Activated CD8-positive, alpha-beta T cell treated with anti-CD3 and anti-CD28 coated beads, Interleukin-2, amount 10 ng/mL, durations not matched to agents 7 days and 5 days (primary cell): ENCODE results near the gene ARL5C. TPM values are rescaled to one million over a fixed set of nuclear protein-coding genes. Genes with fewer than 3 reads are reported as not detected.
"Not testable (repeated sequence)": the region's sequence is repeated elsewhere in the genome, so short reads cannot be mapped to it uniquely, and the experiment has no call there.

Experiments used
- ATAC-seq: fragments of 150-1000 bp; cut with Tn5 transposase; one replicate; pipeline ENCODE4 v1.10.0; 2021; ENCODE audit warnings: moderate library complexity
- CTCF ChIA-PET: fragments of 350-600 bp; sonication (Branson Sonifier 250); formaldehyde crosslinking; loops from one replicate; lab custom pipeline; 2021; ENCODE audit warnings: antibody characterized with exemption; lab: Charles Lee
- POLR2A ChIA-PET: fragments of 350-600 bp; sonication (Branson Sonifier 250); formaldehyde crosslinking; loops from one replicate; lab custom pipeline; 2021; ENCODE audit warnings: antibody characterized with exemption; lab: Charles Lee
- DNase-seq: peaks from one replicate; pipeline ENCODE4 v3.0.0-alpha.2; 2020
- H3K27ac Mint-ChIP-seq: one replicate; pipeline ENCODE4 v1.8.0; 2021; ENCODE audit warnings: mild to moderate bottlenecking, mixed read lengths
- H3K27me3 Mint-ChIP-seq: one replicate; pipeline ENCODE4 v1.8.0; 2021; ENCODE audit warnings: low read depth, mixed read lengths
- H3K36me3 Mint-ChIP-seq: one replicate; pipeline ENCODE4 v1.8.0; 2021; ENCODE audit warnings: low read depth, mixed read lengths
- H3K4me1 Mint-ChIP-seq: one replicate; pipeline ENCODE4 v1.8.0; 2021; ENCODE audit warnings: low read depth, mixed read lengths
- H3K4me3 Mint-ChIP-seq: one replicate; pipeline ENCODE4 v1.8.0; 2021; ENCODE audit warnings: mild to moderate bottlenecking, mixed read lengths
- H3K9me3 Mint-ChIP-seq: one replicate; pipeline ENCODE4 v1.8.0; 2022; ENCODE audit warnings: mixed read lengths; ENCODE audit not compliant: insufficient read depth
- total RNA-seq, 2 experiments: library from RNA; stranded (reverse); gene quantifications; one replicate each; pipeline ENCODE4 v1.2.3, GENCODE V29; 2021

Gene ARL5C
- total RNA-seq, 2 experiments from 2014 or later, result not detected

- H3K27ac Mint-ChIP-seq, result no peak overlapping the region
- no peaks in the 10 kb centered on the region for H3K9me3 Mint-ChIP-seq
- CTCF ChIA-PET, result interaction anchor here (0.7 to 2.0 kb wide), 3 partner anchors 30 to 141 kb away, joined by 3 to 9 read pairs (median 5); no protein-coding TSS in a partner anchor
- no peaks in the 10 kb centered on the region for H3K27me3 Mint-ChIP-seq
- no peaks in the 10 kb centered on the region for H3K36me3 Mint-ChIP-seq
- peaks cover under 1% of the 10 kb centered on the region for H3K4me1 Mint-ChIP-seq
- ATAC-seq (no peak), DNase-seq (no peak)
- POLR2A ChIA-PET, result no interaction called here
- no peak overlapping the region for H3K4me3 Mint-ChIP-seq
These were observed 42.3 kb downstream of the ARL5C start for GRCh38 chr17:39123627-39124026.

DNA sequence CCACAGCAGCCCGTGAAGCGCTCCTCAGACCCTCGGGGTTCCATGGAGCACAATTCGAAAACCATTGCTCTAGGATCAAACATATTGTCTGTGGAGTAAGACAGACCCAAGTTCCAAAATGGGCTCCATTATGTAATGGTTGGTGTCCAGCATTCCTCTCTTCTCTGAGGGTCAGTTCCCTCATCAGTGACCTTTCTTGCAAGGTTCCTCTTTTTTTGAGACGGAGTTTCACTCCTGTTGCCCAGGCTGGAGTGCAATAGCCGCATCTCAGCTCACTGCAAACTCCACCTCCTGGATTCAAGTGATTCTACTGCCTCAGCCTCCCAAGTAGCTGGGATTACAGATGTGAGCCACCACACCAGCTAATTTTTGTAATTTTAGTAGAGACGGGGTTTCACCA, 43.0 kb downstream of the ARL5C start:
- ChIA-PET POLR2A (no interaction called here), CTCF (interaction anchor here (0.7 to 2.0 kb wide), 3 partner anchors 30 to 140 kb away, joined by 3 to 9 read pairs (median 5); no protein-coding TSS in a partner anchor)
- no peaks in the 10 kb centered on the region for H3K9me3 Mint-ChIP-seq
- peaks cover 2% of the 10 kb centered on the region for H3K4me1 Mint-ChIP-seq
- no peaks in the 10 kb centered on the region for H3K27me3 Mint-ChIP-seq
- DNase-seq (no peak), ATAC-seq (no peak)
- H3K36me3 Mint-ChIP-seq, result no peaks in the 10 kb centered on the region
- no peak overlapping the region for H3K4me3 Mint-ChIP-seq
- no peak overlapping the region for H3K27ac Mint-ChIP-seq

- CTCF ChIA-PET, result interaction anchor here (0.7 to 2.0 kb wide), 3 partner anchors 31 to 139 kb away, joined by 3 to 9 read pairs (median 5); no protein-coding TSS in a partner anchor
- H3K9me3 Mint-ChIP-seq, H3K27me3 Mint-ChIP-seq, H3K4me3 Mint-ChIP-seq, H3K36me3 Mint-ChIP-seq, DNase-seq, ATAC-seq, POLR2A ChIA-PET, H3K27ac Mint-ChIP-seq, H3K4me1 Mint-ChIP-seq: not testable (repeated sequence)
These were observed 44.0 kb downstream of the ARL5C start for GRCh38 chr17:39121919-39122318.

GRCh38 chr17:39118674-39119419, 47.1 kb downstream of the ARL5C start:
- POLR2A ChIA-PET, result no interaction called here
- Mint-ChIP-seq H3K4me3 (no peak overlapping the region), H3K4me1 (peaks cover 2% of the 10 kb centered on the region), H3K27me3 (no peaks in the 10 kb centered on the region), H3K9me3 (no peaks in the 10 kb centered on the region), H3K27ac (no peak overlapping the region), H3K36me3 (no peaks in the 10 kb centered on the region)
- CTCF ChIA-PET, result interaction anchor here (1.4 kb wide), 1 partner anchor 136 kb away, joined by 3 read pairs; no protein-coding TSS in a partner anchor
- ATAC-seq, result no peak
- no peak for DNase-seq

- ATAC-seq, result no peak
- Mint-ChIP-seq H3K27me3 (no peaks in the 10 kb centered on the region), H3K9me3 (no peaks in the 10 kb centered on the region), H3K27ac (no peak overlapping the region), H3K36me3 (no peaks in the 10 kb centered on the region), H3K4me3 (no peak overlapping the region), H3K4me1 (peaks cover 2% of the 10 kb centered on the region)
- ChIA-PET CTCF (no interaction called here), POLR2A (interaction anchor here (0.5 kb wide), 1 partner anchor 143 kb away, joined by 3 read pairs; no protein-coding TSS in a partner anchor)
- DNase-seq, result no peak
These were observed 49.7 kb downstream of the ARL5C start for GRCh38 chr17:39116224-39116623.

GRCh38 chr17:39115135-39115534, 50.8 kb downstream of the ARL5C start:
- H3K4me1 Mint-ChIP-seq, result peaks cover 2% of the 10 kb centered on the region
- no peaks in the 10 kb centered on the region for H3K36me3 Mint-ChIP-seq
- POLR2A ChIA-PET, result no interaction called here
- H3K9me3 Mint-ChIP-seq, result no peaks in the 10 kb centered on the region
- no peak for ATAC-seq
- no peaks in the 10 kb centered on the region for H3K27me3 Mint-ChIP-seq
- no peak overlapping the region for H3K27ac Mint-ChIP-seq
- H3K4me3 Mint-ChIP-seq, result no peak overlapping the region
- DNase-seq, result no peak
- CTCF ChIA-PET, result interaction anchor here (0.6 to 1.1 kb wide), 3 partner anchors 38 to 254 kb away, joined by 3 to 4 read pairs (median 3); no protein-coding TSS in a partner anchor

DNA sequence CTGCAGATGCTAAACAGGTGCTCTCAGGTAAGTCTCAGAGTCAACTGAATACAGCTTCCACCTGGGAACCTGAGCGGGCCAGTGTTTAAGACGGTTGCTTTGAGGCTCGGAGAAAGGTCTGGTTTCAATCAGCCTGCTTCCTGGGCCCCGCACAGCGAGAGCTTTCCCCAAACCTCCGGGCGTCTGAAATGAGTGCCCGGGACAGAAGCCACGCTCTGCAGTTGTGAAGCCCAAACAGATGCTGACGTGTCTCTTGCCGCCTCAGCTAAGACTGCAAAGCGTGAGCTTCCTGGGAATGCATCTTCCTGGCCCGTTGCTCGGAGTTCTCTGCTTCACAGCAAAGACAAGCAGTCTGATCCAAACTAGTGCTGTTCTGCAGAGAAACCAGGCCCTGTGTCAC, 51.2 kb downstream of the ARL5C start:
- ChIA-PET POLR2A (no interaction called here), CTCF (interaction anchor here (0.6 to 1.1 kb wide), 2 partner anchors 38 to 254 kb away, joined by 3 read pairs; no protein-coding TSS in a partner anchor)
- Mint-ChIP-seq H3K27me3 (no peaks in the 10 kb centered on the region), H3K9me3 (no peaks in the 10 kb centered on the region), H3K4me1 (peaks cover 2% of the 10 kb centered on the region), H3K36me3 (no peaks in the 10 kb centered on the region), H3K4me3 (no peak overlapping the region), H3K27ac (no peak overlapping the region)
- ATAC-seq (no peak), DNase-seq (no peak)

DNA sequence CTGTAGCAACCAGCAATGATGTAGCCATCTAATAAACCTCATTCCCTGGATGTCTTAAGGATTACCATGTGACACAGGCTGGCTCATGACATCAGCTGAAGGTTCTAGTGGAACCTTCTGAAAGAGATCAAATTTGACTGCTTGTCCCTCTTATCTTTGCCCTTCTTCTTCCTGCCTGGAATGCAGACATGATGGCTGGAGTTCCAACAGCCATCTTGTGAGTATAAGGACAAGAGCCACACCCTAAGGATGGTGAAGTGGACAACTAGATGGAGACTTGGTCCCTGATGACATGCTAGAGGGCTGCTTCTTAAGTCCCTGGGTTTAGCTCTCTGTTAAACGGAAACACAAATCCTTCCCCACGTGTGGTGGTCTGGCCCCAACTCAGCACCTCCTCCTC, 52.1 kb downstream of the ARL5C start:
- no peaks in the 10 kb centered on the region for H3K27me3 Mint-ChIP-seq
- ATAC-seq, result no peak
- no peak overlapping the region for H3K27ac Mint-ChIP-seq
- H3K4me1 Mint-ChIP-seq, result peaks cover 2% of the 10 kb centered on the region
- H3K9me3 Mint-ChIP-seq, result no peaks in the 10 kb centered on the region
- ChIA-PET CTCF (interaction anchor here (1.1 kb wide), 1 partner anchor 39 kb away, joined by 3 read pairs; no protein-coding TSS in a partner anchor), POLR2A (no interaction called here)
- DNase-seq, result no peak
- no peak overlapping the region for H3K4me3 Mint-ChIP-seq
- H3K36me3 Mint-ChIP-seq, result no peaks in the 10 kb centered on the region

GRCh38 chr17:39110435-39111136, 55.4 kb downstream of the ARL5C start:
- Mint-ChIP-seq H3K9me3 (no peaks in the 10 kb centered on the region), H3K36me3 (no peaks in the 10 kb centered on the region), H3K27ac (no peak overlapping the region), H3K27me3 (no peaks in the 10 kb centered on the region), H3K4me1 (no peaks in the 10 kb centered on the region), H3K4me3 (no peak overlapping the region)
- no peak for DNase-seq
- ATAC-seq, result no peak
- ChIA-PET POLR2A (no interaction called here), CTCF (interaction anchor here (1.5 kb wide), 1 partner anchor 18 kb away, joined by 3 read pairs; no protein-coding TSS in a partner anchor)

DNA sequence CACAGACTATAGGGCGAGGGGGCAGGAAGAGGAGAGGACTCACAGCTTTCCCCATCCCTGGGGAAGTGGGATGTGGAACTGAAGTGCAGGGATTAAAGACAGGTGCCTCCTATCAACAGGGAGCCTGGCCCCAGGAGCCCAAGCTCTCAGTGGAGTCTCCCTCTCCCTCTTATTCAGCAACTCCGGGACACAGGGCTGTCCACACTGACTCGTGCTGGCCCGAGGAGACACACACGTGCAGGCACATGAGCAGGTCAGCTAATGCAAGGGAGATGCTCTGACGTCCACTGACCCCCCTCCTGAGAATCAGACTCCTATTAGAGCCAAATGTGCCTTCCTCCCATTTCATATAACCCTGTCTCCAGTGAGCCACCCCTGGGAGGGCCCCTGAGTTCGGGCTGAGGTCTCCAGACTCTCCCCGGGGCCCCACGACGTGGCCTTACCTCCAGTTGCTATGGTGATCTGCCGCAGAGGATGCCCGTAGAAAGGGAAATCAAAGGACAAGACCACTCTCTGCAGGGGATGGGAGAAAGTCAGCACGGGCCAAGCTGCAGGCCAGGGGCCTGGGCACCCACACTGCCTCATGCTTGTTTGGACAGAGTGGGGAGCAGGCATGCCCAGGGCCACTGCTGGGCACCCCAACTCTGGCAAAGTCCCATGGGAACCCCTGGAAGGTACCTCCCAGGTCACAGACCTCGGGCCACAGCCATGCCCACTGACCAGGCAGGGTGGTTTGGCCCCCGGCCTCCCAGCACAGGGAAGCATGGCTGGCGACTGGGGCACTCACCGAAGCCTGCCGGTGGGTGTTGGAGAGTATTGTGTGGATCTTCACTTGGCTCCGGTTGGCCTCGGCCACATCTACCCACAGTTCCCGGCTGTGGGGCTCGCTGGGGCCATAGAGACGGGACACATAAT, 57.2 kb downstream of the ARL5C start:
- ChIA-PET POLR2A (interaction anchor here (0.6 to 1.2 kb wide), 3 partner anchors 9 to 39 kb away, joined by 3 to 4 read pairs (median 4); no protein-coding TSS in a partner anchor), CTCF (interaction anchor here (1.0 to 1.5 kb wide), 2 partner anchors 16 to 17 kb away, joined by 3 read pairs; no protein-coding TSS in a partner anchor)
- no peaks in the 10 kb centered on the region for H3K27me3 Mint-ChIP-seq
- no peak for ATAC-seq
- H3K36me3 Mint-ChIP-seq, result no peaks in the 10 kb centered on the region
- no peak overlapping the region for H3K4me3 Mint-ChIP-seq
- no peaks in the 10 kb centered on the region for H3K4me1 Mint-ChIP-seq
- H3K27ac Mint-ChIP-seq, result no peak overlapping the region
- no peak for DNase-seq
- no peaks in the 10 kb centered on the region for H3K9me3 Mint-ChIP-seq

GRCh38 chr17:39107973-39108372, 58.0 kb downstream of the ARL5C start:
- ATAC-seq, result no peak
- POLR2A ChIA-PET, result interaction anchor here (0.8 kb wide), 1 partner anchor 8 kb away, joined by 4 read pairs; no protein-coding TSS in a partner anchor
- H3K36me3 Mint-ChIP-seq, result no peaks in the 10 kb centered on the region
- H3K4me1 Mint-ChIP-seq, result no peaks in the 10 kb centered on the region
- no peaks in the 10 kb centered on the region for H3K9me3 Mint-ChIP-seq
- no peak for DNase-seq
- no peaks in the 10 kb centered on the region for H3K27me3 Mint-ChIP-seq
- CTCF ChIA-PET, result interaction anchor here (1.0 kb wide), 1 partner anchor 16 kb away, joined by 3 read pairs; no protein-coding TSS in a partner anchor
- no peak overlapping the region for H3K27ac Mint-ChIP-seq
- no peak overlapping the region for H3K4me3 Mint-ChIP-seq
